Amygdala (tissue), 56 donors: ENCODE results near the gene KRTAP5-11.
"Not testable (repeated sequence)": the region's sequence is repeated elsewhere in the genome, so short reads cannot be mapped to it uniquely, and the experiment has no call there.

Experiments used
- DNase-seq, 56 donors: peaks; one replicate each; lab custom pipeline; 2025; lab: John Stamatoyannopoulos, UW

Gene KRTAP5-11

DNA sequence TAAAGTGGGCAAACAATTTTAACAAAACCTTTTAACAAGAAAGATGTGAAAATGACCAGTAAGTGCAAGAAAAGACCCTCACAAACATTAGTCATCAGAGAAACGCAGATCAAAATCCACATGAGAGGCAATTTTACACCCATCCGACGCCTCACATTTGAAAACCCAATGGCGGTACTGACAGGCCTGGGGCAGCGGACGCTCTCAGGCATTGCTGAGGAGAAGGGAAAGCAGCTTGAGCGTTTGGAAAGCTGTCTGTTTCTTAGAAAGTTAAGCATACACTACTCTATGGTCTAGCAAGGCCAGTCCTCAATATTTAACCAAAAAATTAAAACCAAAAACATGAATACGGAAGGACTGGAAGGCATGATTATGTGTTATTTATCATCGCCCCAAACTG, 46.9 kb downstream of the KRTAP5-11 start:
- DNase-seq: no peak

DNA sequence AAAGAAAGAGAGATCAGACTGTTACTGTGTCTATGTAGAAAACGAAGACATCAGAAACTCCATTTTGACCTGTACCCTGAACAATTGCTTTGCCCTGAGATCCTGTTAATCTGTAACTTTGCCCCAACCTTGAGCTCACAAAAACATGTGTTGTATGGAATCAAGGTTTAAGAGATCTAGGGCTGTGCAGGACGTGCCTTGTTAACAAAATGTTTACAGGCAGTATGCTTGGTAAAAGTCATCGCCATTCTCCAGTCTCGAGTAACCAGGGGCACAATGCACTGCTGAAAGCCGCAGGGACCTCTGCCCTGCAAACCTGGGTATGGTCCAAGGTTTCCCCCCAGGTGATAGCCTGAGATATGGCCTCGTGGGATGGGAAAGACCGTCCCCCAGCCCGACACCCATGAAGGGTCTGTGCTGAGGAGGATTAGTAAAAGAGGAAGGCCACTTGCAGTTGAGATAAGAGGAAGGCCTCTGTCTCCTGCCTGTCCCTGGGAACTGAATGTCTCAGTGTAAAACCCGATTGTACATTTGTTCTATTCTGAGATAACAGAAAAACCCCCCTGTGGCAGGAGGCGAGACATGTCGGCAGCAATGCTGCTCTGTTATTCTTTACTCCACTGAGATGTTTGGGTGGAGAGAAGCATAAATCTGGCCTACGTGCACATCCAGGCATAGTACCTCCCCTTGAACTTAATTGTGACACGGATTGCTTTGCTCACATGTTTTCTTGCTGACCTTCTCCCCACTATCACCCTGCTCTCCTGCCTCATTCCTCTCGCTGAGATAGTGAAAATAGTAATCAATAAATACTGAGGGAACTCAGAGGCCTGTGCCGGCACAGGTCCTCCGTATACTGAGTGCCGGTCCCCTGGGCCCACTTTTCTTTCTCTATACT, 47.7 kb downstream of the KRTAP5-11 start:
- not testable (repeated sequence) for DNase-seq

DNA sequence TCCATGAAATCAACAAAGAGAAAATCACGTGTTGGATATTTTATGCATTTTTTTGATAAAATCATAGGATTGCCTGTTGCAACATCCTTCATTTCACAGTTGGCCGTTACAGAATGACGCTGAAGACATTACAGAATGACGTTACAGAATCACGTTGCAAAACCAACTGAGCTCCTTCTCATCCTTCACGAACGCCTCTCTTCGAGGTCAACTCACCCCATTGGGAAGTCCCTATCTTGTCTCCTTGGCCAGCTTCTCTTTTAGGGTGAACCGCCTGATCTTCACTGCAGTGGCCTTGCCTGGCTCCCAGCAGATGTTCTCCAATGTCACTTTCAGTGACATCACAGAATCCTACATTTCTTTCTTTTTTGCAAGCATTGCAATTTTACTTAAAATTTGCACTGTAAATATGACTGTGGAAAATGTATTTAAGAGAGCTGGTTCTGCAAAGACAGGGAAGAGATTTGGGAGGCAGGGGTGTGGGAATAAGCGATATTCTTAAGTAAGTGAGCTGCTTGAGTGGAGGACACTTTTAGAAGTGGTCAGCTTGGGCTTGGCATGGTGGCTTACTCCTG, 50.6 kb downstream of the KRTAP5-11 start:
- DNase-seq: no peak
